OCI-LY3 (cell line): Measurements from ENCODE around the gene ICAM2.

Experiments
- CTCF ChIP-seq: fragments of 200-600, 300-600 bp; sonication (generic); IDR thresholded peaks from 2 replicates; pipeline ENCODE4 v1.5.1; 2014; ENCODE audit warnings: antibody characterized with exemption, low read length, low read depth
- EZH2phosphoT487 ChIP-seq: fragments of 200-600 bp; shearing (Covaris generic); IDR thresholded peaks from 2 replicates; pipeline ENCODE4 v1.6.1; 2018; ENCODE audit warnings: antibody characterized with exemption, mixed run types, low read depth

GRCh38 chr17:63998050-63998720 lies 22.2 kb downstream of the ICAM2 start, which contains the start of gene PRR29:
- no peak for TF ChIP-seq CTCF
- TF ChIP-seq EZH2phosphoT487: no peak
